Hippocampal formation (tissue), 2 donors: ENCODE data around the gene SLC35D3.
"Not testable (repeated sequence)": the region's sequence is repeated elsewhere in the genome, so short reads cannot be mapped to it uniquely, and the experiment has no call there.

ENCODE experiments used
- DNase-seq, 2 donors: peaks; one replicate each; lab custom pipeline; 2025; lab: John Stamatoyannopoulos, UW

The SLC35D3 gene, protein sequence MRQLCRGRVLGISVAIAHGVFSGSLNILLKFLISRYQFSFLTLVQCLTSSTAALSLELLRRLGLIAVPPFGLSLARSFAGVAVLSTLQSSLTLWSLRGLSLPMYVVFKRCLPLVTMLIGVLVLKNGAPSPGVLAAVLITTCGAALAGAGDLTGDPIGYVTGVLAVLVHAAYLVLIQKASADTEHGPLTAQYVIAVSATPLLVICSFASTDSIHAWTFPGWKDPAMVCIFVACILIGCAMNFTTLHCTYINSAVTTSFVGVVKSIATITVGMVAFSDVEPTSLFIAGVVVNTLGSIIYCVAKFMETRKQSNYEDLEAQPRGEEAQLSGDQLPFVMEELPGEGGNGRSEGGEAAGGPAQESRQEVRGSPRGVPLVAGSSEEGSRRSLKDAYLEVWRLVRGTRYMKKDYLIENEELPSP

DNA sequence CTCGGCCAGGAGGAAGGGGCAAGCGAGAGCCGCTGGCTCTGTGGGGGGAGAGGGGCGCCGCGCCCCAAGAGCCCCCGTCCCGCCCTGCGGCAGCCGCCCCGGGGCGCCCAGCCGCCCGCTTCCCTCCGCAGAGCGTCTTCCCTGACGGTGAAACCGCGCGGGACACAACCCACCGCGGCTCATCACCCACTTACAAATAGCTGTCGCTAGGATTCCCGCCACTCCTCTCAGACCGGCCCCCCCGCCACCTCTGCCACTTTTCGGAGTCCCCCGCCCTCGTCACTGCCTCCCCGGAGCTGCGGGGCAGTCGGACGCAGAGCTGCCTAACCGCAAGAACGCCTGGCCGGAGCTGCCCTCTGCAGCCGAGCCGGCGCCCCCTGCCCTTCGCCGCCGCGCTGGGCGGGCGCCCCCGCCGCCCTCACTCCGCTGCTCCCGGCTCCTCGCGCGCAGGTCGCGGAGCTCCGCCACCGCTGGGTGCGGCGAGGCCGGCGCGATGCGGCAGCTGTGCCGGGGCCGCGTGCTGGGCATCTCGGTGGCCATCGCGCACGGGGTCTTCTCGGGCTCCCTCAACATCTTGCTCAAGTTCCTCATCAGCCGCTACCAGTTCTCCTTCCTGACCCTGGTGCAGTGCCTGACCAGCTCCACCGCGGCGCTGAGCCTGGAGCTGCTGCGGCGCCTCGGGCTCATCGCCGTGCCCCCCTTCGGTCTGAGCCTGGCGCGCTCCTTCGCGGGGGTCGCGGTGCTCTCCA lies at the start of gene SLC35D3:
Gene SLC35D3 (plus strand): TSS at position 366 of the 749 bp plus-strand sequence. CDS start 128 bp downstream, at position 494.
- DNase-seq, result no peak

DNA sequence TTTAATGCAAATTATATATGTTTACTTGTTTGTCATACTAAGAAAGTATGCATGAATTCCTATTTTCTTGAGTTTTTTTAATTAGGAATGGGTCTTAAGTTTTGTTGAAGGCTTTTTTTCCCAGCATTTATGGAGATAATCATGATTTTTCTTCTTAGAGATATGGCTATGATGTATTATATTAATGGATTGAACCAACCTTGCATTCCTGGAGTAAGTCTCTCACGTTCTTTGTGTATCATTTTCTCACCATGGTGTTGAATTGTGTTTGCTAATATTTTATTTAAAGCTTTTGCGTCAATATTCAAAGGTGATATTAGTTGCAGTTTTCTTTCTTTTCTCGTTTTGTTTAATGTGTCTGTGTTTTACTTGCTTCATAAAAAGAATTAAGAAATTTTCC lies 48.4 kb upstream of the SLC35D3 start:
- DNase-seq, result no peak

DNA sequence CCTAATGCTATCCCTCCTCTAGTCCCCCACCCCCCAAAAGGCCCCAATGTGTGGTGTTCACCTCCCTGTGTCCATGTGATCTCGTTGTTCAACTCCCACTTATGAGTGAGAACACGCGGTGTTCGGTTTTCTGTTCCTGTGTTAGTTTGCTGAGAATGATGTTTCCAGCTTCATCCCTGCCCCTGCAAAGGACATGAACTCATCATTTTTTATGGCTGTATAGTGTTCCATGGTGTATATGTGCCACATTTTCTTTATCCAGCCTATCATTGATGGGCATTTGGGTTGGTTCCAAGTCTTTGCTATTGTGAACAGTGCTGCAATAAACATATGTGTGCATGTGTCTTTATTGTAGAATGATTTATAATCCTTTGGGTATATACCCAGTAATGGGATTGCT lies 45.6 kb upstream of the SLC35D3 start:
- not testable (repeated sequence) for DNase-seq

DNA sequence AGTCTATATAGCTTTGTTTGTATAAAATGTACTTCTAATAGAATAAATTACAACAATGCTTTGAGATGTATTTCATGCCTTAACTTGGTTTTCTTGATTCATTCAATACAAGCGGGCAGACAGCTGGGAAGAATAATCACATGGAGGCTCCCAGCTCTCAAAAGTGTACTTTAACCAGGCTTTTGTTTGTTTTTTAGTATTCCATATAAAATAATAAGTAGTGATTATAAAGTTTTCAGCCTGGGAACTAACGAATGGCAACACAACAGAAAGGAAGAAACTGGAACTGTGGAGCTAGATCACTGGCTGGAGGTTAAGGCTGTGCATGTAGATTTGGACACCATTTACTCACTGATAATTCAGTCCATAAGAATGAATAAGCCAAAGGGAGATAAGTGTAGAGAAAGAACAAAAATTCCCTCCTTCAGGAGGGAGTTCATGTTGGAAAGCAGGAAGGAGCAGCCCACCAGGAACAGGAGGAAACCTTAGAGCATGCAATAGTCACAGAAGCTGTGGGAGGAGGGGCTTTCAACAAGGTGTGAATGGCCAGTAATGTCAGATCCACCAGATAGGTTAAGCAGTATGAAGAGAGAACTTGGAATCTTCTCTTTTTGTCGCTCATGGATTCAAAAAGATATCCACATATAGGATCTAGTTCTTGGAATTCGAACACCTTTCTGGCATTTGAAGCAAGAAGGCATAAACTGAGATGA lies 41.2 kb upstream of the SLC35D3 start:
- no peak for DNase-seq

DNA sequence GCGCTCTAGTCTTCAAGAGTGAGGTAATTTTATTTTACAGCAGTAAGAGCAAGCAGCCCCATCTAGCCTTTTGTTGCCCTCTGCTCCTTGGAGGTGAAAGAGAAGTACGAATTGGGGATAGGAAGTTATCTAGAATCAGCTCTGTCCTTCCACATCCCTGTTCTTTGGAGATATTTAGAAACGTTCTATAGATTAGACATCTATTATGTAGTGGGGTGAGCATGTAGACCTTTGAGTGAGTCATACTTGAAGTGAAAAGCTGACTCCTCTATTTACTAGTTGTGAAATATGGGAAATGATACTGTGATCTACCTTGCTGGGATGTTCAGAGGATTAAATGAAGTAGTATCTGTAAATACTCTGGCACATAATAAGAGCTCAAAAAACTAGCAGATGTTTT lies 36.0 kb upstream of the SLC35D3 start:
- no peak for DNase-seq

DNA sequence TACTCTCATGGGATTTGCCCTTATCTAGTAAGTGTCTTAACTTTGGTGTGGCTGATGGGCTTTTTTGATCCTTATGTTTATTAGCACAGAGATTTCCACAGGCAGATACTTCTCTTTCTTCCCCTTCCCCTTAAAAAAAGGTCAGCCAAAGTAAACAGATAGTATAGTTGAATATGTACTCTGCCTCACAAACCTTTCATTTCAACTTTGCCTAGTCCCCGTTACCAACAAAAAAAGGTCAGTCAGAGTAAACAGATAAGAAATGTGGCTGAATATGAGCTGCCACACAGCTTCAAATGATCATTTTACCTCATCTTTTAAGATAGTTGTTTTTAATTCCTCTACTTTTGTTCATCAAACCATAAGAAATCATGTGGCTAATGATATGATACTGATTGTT lies 34.1 kb upstream of the SLC35D3 start:
- no peak for DNase-seq

DNA sequence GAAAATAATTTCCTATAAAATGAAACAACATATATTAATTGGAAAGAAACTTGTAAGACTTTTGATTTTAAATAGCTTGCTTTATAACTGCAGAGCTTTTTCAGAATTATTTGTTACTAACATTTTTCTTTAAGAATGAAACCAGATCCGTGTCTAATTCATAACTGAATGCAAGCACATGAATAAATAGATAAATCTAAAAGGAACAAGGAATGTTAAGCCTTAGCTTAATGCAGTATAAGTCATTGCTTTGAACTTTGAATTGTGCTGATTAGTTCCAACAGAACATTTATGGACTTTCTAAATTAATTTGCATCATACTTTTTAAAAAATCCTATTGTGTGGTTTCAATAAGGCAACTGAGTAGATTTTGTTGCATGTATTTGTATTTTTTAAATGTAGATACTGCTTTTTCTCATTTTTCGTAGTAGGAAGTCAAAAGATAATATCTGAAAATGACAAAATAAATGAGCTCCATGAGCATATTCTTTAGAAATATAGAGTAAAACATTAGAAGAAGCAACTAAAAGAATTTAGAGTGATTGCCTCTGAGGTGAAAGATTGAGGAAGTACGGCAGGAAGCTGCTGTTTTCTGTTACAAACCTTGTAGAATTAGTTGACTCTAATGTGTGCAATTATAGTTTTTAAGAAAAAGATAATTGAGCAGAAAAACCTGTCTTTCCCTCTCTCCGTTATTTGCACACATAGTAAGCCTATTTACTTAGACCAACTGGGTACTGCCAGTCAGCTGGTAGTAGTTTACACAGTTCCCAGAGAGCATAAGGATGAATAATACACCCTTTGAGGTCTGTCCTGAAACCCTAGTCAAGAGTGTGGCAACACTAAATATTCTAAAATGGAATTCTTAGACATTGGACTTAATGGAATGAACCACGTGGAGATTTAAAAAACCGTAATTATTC lies 32.6 kb upstream of the SLC35D3 start:
- no peak for DNase-seq

DNA sequence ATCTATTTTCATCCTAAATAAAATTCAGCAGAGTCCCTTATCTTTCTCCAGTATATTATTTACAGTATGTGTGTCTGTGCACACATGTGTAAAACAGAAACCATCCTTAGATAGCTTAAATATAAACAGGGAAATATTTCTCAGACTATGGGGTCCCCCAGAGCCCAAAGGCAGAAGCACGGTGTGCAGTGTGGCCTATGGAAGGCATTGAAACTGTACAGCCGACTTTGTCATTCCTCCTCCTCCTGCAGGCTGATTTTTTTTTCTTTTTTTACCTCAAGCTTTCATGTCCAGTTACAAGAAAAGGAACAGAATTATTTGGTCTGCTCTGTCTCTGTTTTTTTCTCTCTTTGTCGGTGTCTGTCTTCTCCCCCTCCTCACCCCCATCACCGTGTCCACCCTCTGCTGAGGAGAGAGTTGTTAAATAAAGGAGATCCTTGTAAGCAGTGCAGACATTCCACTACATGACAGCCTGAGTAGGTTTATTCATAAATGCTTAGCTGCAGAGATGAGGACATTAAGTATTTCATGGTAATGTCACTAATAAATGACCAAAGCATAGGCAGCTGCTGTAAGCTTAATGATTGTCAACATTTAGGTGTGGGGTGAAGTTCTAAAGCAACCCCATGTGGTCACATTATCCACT lies 31.8 kb upstream of the SLC35D3 start:
- DNase-seq, result no peak

DNA sequence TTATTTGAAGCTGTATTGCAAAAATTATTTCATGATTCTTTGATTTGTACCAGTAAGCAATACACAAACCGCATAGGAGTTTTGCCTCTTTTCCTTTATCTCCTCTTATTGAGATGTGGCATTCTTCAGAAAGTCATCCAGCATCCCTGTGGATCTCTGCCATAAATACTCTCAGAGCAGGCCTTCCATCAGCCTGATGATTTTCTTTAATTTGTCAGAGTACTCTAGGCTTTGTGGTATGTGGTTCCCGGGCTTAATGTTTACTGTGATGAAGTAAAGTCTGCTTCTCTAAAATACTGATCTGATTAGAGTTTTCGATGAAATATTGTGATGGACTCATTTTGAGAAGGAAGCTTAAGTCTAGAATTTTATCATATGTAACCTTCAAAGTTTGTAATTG lies 31.1 kb upstream of the SLC35D3 start:
- no peak for DNase-seq

DNA sequence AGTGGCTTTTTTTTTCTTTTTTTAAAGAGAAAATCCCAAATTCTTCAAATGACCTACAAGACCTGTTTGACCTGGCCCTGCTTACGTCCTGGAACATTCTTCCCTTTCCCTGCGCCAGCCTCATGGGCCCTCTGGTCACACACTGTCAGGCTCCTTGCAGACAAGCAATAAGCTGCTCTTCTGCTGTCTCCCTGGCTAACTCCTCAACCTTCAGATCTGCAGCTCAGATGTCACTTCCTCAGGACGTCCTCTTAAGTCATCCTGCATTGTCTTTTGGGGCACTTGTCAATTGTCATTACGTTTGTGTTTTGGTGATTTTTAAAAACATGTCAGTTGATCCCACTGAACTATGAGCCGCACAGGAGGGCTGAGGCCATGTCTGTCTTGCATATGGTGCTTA lies 28.9 kb upstream of the SLC35D3 start:
- DNase-seq, result no peak

DNA sequence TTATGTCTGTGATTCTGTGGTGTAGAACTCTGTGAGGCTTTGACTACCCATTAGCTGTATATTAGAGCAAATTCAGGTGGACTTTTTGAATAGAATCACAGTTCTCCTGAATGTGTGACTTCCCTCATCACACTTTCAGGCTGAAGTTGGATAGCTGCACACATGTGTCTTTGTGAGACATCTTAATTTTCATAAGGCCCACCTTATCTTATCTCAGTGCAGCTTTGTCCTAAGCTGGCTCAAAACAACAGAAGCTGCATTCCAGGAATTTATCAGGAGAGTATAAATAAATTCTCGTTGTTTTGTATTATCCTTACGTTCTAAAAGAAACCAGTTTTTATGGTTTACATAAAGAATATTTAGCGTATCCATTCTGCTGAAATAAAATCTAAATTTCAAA lies 26.2 kb upstream of the SLC35D3 start:
- DNase-seq, result no peak

DNA sequence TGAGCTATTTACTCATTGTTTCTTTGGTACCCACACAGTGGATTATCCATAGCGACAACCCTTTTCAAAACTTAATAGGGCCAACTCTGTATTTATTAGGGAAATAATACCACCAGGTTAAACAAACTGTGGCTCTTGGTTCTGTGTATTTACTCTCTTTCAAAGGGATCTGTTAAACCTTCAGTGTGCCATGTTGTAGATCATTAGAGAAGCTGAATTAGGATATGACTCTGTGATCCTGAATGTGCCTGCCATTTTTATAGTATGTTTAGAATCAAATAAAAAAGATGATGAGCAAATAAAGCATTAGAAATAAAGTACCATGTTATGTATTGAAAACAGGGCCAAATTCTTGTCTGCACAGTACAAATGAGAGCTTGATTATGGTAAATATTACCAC lies 25.0 kb upstream of the SLC35D3 start:
- no peak for DNase-seq

DNA sequence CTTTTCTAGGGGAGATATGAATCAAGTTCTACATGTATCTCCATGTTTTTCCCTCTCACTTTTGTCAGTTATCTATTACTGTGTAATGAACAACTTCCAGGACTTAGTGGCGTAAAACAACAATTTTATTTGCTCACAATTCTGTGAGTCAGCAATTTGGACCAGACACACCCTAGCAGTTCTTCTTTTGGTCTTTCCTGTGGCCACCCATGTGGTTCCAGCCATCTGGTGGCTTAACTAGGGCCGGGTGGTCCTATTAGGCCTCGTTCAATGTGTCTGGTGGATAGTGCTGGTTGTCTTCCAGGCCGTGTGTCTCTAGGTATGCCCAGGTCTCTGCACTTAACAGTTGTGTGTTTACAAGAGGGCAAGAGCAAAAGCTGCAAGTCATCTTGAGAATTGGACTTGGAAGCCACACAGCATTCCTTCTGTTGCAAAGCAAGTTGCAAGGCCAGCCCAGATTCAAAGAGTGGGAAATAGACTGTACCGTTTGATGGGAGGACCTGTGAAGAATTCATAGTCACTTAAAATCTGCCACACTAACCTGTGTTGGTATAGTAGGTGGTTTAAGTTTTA lies 20.8 kb upstream of the SLC35D3 start:
- no peak for DNase-seq

DNA sequence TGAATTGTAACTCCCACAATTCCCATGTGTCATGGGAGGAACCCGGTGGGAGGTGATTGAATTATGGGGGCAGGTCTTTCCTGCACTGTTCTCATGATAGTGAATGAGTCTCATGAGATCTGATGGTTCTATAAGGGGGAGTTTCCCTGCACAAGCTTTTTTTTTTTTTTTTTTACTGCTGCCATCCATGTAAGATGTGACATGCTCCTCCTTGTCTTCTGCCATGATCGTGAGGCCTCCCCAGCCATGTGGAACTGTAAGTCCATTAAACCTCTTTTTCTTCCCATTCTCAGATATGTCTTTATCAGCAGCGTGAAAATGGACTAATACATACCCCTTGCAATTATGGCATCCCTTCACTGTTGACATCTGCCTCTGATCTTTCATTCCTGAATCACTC lies 17.6 kb upstream of the SLC35D3 start:
- not testable (repeated sequence) for DNase-seq

DNA sequence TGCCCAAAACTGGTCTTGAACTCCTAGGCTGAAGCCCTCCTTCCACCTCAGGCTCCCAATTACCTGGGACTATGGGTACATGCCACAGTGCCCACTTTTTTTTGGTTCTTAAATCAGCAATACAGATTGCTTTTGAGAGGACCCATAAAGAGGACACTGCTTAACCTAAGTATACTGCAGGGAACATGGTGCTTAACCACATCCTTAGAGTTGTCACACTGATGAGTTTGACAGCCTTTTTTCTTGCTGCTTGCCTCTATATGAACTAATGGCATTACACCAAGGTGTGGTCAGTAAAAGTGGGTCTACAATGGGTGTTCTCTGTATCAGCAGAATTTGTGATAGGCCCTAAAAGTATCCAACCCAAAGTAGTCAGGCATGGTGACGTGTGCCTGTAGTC lies 7.2 kb upstream of the SLC35D3 start:
- DNase-seq, result no peak

DNA sequence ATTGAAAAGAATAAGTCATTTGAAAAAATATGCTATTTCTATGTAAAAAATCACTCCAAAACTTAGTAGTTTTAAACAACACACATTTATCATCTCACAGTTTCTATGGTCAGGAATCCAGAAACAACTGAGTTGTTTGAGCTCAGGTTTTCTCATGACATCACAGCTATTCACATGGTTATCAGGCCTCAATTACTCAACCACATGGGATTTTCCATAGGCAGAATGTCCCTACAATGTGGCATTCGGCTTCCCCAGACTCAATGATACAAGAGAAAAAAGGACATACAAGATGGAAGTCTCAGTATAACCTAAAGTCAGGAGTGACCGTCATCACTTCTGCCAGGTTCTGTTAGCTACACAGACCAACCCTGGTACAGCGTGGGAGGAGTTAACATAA lies 3.4 kb upstream of the SLC35D3 start:
- DNase-seq, result no peak

DNA sequence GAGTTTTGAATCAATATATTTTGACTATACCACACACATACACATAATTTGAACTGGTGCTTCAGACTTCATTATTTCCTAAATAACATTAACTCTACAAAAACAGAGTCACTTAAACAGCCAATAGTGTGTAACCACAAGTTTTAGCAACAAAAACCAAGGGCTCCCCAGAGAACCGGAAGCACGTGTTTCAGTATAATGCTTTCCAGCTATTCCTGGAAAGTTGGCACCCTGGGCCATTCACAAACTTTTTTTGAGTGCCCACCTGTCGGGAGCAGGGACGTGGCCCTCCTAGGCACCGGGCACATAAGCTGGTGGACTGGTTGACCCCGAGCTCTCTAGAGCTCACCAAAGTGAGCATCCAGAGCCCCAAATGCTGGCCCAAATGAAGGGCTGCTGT lies 1.9 kb upstream of the SLC35D3 start:
- no peak for DNase-seq

DNA sequence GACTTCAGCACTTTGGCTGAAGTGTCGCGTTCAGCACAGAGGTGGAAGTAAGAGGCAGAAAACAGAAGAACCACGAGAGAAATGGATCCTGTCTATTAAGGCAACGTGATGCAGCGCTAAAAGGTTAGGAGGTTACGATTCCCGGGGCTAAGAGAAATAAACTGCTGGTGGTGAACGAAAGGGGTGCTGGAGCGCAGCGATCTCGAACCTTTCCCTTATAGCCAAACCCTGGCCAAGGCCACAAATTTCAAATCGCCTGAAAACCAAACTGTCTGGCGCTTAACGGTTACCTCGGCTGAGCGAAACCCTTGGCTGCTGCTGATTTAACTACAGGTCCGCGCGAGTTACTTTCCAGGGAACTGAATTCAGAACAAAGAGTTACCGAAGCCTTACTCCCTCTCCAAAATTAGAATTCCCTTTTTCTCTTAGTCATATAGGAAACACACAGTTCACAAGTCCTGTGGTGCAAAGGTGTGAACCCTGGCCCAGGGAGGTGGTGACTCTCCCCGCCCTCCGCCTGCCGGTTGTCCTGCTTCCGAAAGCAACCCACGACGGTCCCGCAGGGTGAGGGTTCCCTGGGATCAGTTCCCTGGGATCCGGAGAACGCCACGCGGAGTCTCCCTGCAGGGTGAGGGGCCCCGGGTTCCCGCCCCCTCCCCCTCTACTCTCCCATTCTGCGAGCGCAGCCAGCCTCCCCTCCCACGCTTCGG lies 1.3 kb upstream of the SLC35D3 start:
- no peak for DNase-seq

DNA sequence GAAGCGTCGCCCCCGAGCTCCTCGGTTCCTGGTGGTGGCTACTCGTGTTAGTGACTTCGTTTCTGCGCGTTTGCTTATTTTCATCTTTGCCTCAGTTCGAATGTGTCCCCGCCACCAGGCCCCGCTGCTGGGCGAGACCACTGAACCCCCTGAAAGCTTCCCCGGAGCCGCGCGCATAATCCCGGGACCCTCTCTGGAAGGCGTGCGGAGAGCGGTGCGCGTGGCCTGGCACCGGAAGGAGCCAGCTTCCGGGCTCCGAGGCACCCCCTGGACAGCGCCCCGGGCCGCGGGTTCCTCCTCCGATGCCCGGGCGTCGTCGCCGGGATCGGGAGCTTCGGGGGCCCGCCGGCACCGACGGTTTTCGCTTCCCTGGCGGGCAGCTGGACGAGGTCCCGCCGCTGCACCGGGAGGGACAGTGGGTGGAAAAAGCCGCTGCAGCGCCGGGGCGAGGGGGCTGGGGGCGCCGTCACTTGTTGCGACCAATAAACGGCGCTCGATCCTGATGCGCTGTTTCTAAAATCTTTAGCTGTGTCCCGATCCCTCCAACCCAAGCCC lies 643 bp upstream of the SLC35D3 start:
- no peak for DNase-seq

DNA sequence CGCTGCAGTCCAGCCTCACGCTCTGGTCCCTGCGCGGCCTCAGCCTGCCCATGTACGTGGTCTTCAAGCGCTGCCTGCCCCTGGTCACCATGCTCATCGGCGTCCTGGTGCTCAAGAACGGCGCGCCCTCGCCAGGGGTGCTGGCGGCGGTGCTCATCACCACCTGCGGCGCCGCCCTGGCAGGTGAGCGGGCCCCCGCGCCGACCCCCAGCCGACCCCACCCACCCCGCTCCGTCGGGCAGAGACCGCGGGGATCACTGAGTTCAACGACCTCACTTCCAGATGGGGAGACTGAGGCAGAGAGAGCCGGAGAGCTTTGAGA lies 545 bp downstream of the SLC35D3 start:
- no peak for DNase-seq
